Ammon's horn (tissue), 1 donor: ENCODE results near the gene SEMA3E.
"Not testable (repeated sequence)": the region's sequence is repeated elsewhere in the genome, so short reads cannot be mapped to it uniquely, and the experiment has no call there.

Source experiments
- DNase-seq: peaks from one replicate; pipeline ENCODE4 v3.0.0-alpha.2; 2016; ENCODE audit warnings: low spot score

Gene SEMA3E

DNA sequence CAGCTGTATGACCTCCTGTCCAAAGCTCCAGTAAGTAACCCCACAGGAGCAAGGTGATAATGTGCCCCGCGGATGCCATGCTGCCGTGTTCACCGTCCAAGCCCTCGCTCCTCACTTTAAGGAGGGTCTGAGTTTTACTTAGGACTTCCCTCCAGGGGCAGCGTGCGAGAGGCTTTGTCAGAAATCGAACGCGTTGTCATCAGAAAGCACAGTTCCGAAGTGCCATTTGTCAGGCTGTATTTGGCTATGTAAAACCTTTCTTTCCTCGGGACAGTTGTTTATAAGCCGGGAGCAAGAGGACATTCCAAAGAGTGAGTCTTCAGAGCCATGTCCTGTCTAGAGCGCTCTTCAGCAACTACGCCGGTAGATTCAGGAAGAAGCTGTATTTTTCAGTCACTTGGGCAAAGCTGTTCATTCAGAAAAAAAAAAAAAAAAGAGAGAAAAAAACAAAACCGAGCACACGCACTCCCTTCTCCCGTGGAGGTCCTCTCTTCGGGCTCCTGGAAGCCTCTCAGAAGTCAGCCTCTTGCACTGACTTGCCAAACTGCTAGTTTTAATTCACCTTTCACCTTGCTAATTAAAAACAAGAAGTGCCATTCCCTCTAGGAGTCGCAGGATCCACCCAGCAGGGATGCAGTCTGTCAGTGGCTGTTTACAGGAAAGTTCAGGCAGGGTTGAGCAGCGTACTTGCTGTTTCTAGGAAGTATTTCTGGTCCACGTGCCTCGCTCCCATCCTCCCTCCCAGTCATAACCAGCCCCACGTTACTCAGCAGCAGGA lies at the start of gene SEMA3E:
SEMA3E (minus strand) TSS at position 676 of the 778 bp plus-strand sequence.
- peak; percentile 22 for DNase-seq

DNA sequence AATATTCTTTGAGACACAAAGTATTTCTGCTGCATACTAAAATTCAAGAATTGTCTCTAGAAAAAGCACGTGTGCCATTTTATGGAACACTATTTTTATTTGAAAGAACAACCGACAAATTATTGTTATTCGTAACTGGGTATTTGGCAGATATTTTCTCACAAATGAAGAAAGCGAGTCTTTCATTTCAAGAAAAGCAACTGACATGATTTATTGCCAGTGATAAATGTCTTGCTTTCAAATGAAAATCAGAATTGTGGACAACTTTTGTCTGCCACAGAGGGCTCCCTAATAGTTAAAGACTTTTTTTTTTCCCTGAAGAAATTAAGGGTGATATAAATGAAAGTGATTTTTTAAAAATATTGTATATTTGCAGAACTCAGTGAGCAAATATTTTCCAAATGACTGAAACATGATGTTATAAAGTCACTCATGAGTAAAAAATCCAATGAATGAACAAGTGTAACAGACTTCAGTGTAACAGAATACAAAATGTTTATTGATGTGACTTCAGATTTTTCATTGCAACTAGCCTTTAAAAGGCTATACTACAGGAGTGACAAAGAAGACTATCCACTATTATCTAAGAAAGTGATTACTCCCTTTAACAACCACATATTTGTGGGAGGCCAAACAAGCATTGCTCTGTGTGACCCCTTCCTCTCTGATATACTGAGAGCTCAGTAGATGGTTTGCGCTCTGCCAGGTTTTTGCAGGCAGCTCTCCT lies 49.0 kb upstream of the SEMA3E start:
- no peak for DNase-seq

DNA sequence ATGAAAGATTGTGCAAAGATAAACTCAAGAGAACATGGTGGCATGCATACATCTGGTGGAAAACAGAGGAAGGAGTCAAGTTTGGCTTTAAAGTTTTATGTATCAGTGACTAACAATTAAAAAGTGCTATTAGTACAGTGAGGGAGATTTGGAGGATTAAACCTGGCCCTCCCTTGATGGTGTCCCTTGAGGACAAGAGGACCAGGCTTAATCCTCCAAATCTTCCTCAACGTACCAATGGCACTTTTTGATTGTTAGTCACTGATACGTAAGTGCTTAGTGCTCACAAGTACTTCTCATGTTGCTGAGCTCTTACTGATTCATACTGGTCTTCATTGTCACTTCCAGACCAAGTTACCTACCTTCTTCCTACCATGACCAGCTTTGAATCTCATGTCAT lies 47.2 kb upstream of the SEMA3E start:
- no peak for DNase-seq

DNA sequence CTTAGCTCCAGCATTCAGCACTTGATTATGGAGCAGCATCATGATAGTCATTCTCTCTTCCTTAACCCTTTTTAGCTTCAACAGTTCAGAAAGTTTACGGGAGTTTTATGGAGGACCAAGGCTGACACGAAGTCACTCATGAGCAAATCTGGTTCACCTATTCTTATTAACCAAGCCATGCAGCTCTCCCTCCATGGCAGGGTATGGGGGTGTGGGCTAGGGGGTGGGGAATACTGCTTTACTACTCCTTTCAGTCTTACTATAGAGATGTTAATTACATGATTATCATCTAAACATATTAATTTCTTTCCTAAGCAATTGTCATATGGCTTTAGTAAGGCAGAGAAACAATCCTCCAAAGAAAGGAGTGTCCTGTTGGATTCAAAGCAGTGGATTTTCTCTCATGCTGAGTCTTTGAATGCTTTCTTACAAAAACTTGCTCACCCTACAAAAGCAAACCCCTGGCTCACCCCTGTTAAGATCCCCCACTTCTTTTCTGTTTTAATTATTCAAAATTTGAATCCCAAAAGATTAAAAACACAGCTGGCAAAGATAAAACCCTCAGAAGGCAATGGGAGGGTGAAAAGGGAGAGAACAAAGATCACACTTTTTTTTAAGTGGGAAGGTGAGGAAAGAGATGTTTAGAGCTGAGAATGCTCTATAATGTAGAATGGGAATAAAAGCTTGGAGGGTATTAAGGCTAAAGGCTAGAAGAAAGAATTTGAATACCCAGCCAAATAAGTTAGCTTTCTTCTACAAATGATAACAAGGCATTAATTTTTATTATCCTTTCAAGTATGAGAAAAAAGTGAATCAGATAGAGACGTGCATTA lies 46.4 kb upstream of the SEMA3E start:
- no peak for DNase-seq

DNA sequence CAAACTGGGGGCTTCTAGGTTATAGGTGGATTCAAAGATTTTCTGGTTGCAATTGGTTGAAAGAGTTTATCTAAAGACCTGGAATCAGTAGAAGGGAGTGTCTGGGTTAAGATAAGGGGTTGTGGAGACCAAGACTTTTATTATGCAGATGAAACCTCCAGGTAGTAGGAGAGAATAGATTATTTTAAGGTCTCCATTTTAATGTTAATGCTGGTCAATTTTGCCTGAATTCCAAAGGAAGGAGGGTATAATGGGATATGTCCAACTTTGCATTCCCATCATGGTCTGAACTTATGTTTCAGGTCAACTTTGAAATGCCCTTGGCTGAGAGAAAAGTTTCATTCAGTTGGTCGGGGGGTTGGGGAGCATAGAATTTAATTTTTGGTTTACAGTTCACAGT lies 44.3 kb upstream of the SEMA3E start:
- no peak for DNase-seq

DNA sequence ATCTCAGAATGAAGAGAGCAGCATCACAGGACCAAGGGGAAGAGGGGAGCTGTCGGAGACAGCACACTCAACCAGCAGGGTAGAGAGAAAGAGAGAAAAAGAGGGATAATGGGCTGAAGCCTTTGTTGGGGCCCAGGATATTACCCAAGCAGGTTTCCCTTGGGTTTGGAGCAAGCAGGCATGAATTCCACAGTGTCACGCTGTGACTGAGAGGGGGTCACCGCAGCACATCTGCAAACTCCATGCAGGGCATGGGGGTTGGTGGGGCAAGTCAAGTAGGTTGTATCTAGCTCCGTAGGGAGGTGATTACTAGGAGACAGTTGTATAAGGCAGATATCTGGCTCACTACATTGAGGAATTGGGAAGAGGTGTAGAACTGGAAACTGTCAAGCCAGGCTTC lies 42.2 kb upstream of the SEMA3E start:
- no peak for DNase-seq

DNA sequence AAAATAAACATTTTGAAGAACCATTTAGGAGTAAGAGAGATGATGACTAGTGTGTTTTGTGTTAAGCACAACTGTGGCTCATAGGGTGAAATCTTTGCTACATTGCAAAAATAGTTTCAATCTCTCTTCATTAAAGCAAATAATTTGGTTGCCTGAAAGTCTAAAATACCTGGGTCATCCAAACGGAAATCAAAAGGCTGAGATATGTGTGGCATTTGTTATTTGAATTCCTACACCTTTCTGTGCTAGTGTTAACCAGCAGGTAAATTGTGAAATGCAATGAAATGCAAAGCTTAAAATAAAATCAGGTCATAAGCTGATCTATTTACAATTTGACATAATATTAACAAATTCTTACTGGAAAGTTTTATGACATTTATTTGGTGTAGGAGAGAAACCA lies 40.9 kb upstream of the SEMA3E start:
- no peak for DNase-seq

DNA sequence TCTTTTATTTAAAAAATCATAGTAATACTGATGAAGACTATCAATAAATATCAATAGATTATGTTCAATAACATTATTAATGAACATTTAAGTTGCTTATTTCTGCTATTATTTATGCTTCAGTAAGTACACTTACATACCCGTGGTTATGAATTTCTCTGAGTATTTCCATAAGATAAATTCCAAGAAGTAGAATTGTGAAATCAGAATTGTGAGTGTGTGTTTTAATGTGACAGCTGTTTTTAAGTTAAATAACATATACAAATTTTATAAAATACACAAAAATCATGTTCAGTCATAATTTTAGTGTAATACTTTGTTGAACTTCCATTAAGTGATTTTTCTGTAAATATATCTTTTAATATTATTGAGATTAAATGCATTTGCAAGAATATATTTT lies 37.5 kb upstream of the SEMA3E start:
- DNase-seq, result no peak

DNA sequence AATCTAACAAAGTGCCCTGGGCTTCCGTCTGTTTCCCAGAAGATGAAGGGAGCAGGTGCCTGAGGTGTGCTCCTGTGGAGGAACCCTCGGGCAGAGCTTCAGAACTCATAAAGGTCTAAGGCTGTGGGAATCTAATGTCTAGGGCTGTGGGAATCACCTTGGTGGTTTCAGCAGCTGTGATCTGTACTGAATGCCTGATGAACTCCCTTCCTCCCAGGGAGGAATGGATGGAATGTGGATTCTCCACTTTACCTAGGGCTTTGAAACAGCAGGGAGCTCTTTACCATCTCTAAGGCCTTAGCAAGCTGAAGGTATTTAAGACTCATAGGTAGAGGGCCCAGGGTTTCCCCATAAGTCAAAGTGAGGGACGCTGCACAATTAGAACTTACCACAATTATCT lies 36.0 kb upstream of the SEMA3E start:
- DNase-seq, result no peak

DNA sequence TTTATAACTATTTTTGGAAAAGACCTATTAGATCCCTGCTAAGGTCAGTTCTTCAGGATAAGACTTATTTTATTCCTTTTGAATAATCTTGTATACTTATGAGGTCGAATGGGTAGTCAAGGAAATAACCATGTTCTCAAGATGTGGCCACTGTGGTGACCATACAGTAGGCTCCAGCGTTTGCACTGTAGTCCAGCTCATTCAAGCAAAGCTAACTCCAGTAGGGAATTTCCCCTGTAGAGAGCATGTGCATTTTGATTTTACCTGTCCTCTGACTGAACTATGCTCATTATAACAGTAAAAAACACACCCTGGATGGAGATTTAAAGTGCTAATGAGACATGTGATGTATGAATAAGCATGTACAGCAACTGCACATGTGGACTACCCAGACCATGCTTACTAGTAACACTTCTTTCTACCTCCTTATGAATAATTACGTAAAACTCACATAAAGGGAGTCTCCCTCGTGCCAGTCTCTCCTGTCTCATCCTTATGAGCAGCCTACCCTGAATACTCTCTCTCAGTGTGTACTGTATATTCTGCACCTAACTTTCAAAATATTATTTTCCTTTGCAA lies 32.4 kb upstream of the SEMA3E start:
- no peak for DNase-seq

DNA sequence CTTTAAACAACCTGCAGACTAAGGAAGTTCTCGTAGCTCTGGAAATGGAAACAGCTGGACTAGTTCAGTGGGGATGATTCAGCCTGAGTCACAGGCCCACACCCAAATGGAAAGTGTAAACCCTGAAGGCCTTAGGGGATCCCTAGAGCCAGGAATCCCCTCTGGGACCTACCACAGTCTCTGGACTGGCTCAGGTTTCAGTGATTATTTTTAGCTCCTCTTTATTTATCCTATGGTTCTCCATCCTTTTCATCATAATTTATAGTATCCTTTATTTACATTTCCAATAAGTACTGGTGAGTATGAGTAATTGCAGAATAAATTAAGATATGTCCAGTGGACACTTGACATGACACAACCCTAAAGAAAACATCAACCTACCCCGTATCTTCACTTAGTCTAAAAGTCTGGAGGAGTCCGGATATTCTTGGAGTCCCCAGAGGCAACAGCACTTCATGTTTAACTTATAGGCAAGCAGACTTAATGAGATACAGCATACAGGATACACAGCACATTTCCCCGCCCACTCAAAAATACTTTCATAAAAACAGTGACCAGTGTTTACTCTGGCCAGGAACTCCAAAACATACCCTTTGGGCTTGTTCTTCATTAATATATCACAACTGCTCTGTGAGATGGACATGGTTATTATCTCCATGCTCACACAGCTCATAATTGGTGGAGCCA lies 28.4 kb upstream of the SEMA3E start:
- no peak for DNase-seq

DNA sequence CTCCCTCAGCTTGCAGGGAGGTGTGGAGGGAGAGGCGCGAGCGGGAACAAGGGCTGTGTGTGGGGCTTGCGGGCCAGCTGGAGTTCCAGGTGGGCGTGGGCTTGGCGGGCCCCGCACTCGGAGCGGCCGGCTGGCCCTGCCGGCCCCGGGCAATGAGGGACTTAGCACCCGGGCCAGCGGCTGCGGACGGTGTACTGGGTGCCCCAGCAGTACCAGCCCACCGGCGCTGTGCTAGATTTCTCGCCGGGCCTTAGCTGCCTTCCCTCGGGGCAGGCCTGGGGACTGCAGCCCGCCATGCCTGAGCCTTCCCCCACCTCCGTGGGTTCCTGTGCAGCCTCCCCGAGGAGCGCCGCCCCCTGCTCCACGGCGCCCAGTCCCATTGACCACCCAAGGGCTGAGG lies 24.4 kb upstream of the SEMA3E start:
- not testable (repeated sequence) for DNase-seq

DNA sequence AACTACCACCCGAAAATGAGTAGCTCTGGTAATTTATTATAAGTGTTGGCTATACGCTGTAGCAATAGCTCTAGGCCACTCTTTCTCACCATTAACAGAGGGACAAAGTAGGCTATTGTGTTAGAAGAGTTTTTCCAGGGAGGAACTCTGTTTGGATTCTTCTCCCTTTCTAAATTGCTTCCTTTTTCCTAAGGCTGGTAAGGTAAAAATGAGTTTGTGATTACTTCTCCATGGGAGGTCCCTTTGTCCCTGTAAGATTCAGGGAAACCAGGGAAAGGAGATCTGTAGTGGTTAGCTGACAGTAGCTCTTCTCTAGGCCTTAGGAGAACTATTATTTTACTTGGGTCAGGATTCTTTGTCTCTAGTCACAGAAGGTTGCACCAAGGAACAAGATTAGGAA lies 23.2 kb upstream of the SEMA3E start:
- no peak for DNase-seq

DNA sequence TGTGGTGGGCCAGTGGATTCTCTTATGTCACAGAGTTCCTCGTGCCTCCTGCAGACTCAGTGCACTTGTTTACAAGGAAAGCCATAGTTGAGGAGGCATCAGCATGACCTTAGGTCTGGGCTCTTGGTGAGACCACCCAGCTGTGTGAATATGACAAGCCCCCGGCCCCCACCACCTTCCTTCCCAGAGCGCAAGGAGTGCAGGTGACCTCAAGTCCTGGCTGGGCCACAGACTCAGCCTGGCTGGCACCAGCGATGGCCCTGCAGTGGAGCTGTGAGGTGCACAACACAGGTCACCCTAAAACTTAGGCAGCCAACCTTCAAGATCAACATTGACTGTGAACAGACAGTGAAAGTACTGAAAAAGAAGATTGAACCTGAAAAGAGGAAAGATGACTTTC lies 14.2 kb upstream of the SEMA3E start:
- DNase-seq, result no peak

DNA sequence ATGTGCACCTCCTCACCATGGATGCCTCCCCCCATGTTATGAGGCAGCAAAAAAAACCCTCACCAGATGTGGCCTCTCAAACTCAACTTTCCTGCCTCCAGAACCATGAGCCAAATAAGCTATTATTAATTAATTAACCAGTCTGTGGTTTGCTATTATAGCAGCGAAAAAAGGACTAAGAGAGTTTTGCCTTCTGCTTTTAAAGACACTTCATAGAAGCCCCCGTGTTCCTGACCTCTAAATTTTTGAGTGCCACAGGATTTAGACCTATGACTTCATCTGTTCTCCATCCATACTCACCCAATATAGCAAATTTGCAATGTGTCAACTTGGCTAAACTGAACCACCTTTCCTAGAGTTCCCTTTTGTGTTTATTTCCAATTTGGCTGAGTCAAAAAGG lies 9.2 kb upstream of the SEMA3E start:
- DNase-seq, result no peak

DNA sequence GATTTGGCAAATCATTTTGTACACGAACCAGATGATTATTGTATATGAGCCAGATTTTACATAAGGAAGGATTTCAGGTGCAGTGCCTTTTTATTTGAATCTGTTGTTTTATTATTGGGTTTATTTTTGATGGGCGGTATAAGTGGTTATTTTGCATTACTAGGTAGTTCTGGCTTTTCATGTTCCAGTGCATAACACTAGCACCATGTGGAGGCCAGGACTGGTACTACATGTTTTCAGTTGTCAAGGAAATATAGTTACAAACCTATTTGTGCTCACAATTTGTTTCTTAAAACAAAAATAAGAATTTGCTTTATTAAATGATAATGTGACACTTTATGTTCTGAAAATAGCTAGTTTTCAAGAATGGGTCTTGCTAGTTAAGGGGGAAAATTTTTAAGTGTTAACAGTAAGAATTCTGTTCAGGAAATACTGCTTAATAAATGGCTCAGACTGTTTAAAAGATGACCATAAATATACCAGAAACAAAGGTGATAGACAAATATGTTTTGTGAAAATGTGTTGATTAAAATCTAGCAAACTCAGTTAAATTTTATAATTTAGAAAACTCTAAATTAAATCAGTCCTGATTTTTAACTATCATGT lies 7.1 kb upstream of the SEMA3E start:
- DNase-seq, result peak; percentile 62

DNA sequence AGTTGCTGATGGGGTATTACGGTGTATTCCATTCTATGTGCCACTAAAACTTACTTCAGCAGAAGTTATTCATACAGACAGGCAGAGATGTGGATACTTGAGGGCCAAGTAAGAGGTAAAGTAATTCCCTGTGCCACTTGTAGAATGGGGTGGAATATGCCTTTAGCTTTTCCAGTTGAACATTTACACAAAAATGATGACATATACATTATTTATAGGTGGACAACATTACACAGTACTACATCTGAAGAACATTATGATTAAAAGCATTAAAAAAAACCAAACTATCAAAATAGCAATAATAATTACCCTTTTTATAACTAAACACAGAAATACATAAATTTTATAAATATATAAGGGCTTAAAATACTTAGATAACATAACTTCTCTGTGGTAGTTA lies 3.5 kb upstream of the SEMA3E start:
- no peak for DNase-seq

DNA sequence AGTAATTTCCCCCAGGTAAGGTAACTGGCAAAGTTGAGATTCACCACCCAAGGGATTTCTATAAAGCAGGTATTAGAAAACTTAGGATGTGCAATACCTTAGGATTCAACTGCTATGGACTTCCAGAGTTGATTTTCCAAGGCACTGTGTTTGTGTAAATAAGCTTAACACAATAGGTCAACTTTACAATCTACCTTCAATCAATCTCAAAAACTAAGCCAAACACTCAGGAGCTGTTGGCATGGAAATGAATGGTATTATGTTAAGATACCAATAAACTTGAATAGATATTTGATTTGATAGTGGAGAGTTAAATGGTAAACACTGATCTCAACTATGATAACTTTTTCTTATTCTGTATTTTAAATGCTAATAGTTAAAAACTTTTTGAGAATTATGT lies 762 bp upstream of the SEMA3E start:
- DNase-seq, result no peak

DNA sequence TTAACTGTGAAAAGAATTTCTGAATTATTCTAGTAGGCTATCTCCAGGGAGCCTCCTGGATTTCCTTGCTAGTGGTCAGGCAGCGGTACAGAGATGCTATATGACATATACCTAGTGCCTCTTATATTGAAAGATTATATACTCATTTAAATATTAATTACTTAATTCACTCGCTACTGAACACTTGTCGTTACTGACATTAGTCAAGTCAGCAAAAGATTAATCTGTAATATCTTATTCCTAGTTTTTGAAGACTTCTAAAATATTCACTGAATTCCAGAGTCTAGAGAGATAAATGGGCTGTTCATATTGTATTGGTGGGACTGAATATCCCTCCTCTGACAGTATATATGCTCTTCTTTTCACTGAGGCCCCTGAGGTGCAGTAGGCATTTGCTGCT lies 2.9 kb downstream of the SEMA3E start:
- DNase-seq, result no peak

DNA sequence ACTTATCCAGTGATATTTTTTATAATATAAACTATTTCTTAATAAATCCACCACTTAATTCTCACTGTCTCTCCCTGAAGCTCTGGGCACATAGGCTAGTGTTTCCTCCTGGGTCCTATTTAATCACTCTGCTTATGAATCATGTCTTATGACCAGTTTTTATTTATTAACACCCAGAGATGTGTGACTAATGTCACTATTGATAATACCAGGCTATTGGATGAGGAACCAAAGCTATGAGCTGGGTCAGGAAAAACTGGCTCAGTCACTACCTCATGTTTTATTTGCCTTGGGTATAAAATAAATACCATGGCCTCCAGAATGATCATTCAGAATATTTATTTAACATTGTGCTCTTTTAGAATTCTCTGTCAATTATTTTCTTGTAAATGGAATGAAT lies 5.2 kb downstream of the SEMA3E start:
- no peak for DNase-seq

DNA sequence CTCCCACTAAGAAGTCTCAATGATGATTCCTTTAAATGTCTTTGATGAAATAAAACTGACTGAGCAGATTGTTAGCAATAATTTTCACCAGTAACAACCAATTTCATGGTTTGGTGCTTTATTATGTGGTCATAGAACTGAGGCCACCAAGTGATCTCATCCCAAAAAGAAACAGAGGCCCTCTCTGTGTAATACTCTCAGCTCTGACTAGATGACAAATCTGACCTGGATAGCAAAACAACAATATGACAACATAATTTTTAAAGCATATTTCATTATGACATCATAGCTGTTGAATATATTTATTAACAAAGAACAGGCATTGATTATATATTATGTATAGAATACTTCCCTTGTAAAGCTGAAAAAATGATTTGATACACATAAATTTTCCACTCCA lies 5.9 kb downstream of the SEMA3E start:
- no peak for DNase-seq
